H1 (cell line): Measurements from ENCODE around the gene ACMSD. TPM values are rescaled to one million over a fixed set of nuclear protein-coding genes. Genes with fewer than 3 reads are reported as not detected.

Experiments used
- CTCF ChIA-PET: fragments of 300-600 bp; sonication (Branson Sonifier 250); formaldehyde crosslinking; loops from one replicate; lab custom pipeline; 2021; ENCODE audit not compliant: partially characterized antibody; lab: Charles Lee
- POLR2A ChIA-PET: fragments of 300-600 bp; sonication (Branson Sonifier 250); formaldehyde crosslinking; loops from one replicate; lab custom pipeline; 2021; ENCODE audit warnings: inconsistent platforms; ENCODE audit not compliant: partially characterized antibody; lab: Charles Lee
- DNase-seq, 2 experiments: peaks; one replicate each; pipeline versions ENCODE4 v3.0.0 to v3.0.0-alpha.2; 2010 to 2022; ENCODE audit warnings: low spot score in 2 of 2, low read depth in 1 of 2, mixed read lengths in 1 of 2
- FAIRE-seq: peaks from 2 replicates; lab custom pipeline; 2011; peaks lifted over from hg19 to GRCh38; lab: Jason Lieb, UNC
- H2AFZ ChIP-seq: 2 replicates; pipeline ENCODE4 v1.8.1; 2012; ENCODE audit warnings: low read length, inconsistent platforms
- H2AK5ac ChIP-seq: 2 replicates; pipeline ENCODE4 v1.6.1; 2013; ENCODE audit warnings: low read depth, low read length
- H2BK120ac ChIP-seq: replicated peaks from 2 replicates; pipeline ENCODE3; 2013; ENCODE audit warnings: low read depth, low read length, inconsistent platforms
- H2BK12ac ChIP-seq: 2 replicates; pipeline ENCODE4 v1.6.1; 2013; ENCODE audit warnings: low read depth, low read length
- H2BK15ac ChIP-seq: 2 replicates; pipeline ENCODE4 v1.6.1; 2013; ENCODE audit warnings: low read length
- H2BK20ac ChIP-seq: 2 replicates; pipeline ENCODE4 v1.6.1; 2013; ENCODE audit warnings: low read length
- H2BK5ac ChIP-seq: 2 replicates; pipeline ENCODE4 v1.6.1; 2013; ENCODE audit warnings: low read depth, low read length
- H3K14ac ChIP-seq: 2 replicates; pipeline ENCODE4 v1.6.1; 2013; ENCODE audit warnings: inconsistent platforms; ENCODE audit not compliant: insufficient read length
- H3K18ac ChIP-seq: 2 replicates; pipeline ENCODE4 v1.6.1; 2013; ENCODE audit warnings: low read length; ENCODE audit errors: extremely low read depth
- H3K23ac ChIP-seq: 2 replicates; pipeline ENCODE4 v1.6.1; 2013; ENCODE audit warnings: inconsistent platforms; ENCODE audit not compliant: insufficient read length
- H3K23me2 ChIP-seq: 2 replicates; pipeline ENCODE4 v1.6.1; 2013; ENCODE audit warnings: low read depth, low read length
- H3K27ac ChIP-seq: 2 replicates; pipeline ENCODE4 v1.6.1; 2011; ENCODE audit warnings: low read depth, low read length, inconsistent platforms
- H3K27me3 ChIP-seq, 4 experiments: replicated peaks in 1 of 4; 1 replicate in 1 of 4; 2 replicates in 3 of 4; pipeline versions ENCODE4 v1.6.1 to v1.8.1; 2011 to 2013; ENCODE audit warnings: low read length in 3 of 4, mild to moderate bottlenecking in 3 of 4, inconsistent platforms in 2 of 4, mixed read lengths in 2 of 4, moderate library complexity in 1 of 4; ENCODE audit not compliant: control insufficient read depth in 3 of 4, insufficient read depth in 3 of 4; ENCODE audit errors: extremely low read depth in 1 of 4
- H3K36me3 ChIP-seq, 4 experiments: 2 replicates each; pipeline versions ENCODE4 v1.6.1 to v1.8.1; 2011 to 2013; ENCODE audit warnings: mild to moderate bottlenecking in 4 of 4, low read length in 3 of 4, moderate library complexity in 2 of 4, control low read depth in 1 of 4, inconsistent platforms in 1 of 4; ENCODE audit not compliant: insufficient read depth in 4 of 4, control insufficient read depth in 2 of 4
- H3K4ac ChIP-seq: replicated peaks from 2 replicates; pipeline ENCODE3; 2013; ENCODE audit warnings: low read length, low read depth, mixed read lengths, inconsistent platforms; ENCODE audit not compliant: insufficient read length
- H3K4me1 ChIP-seq, 4 experiments: replicated peaks in 1 of 4; 1 replicate in 1 of 4; 2 replicates in 3 of 4; pipeline versions ENCODE4 v1.6.1 to v1.8.1; 2011 to 2013; ENCODE audit warnings: low read length in 3 of 4, inconsistent platforms in 2 of 4, mixed read lengths in 1 of 4; ENCODE audit not compliant: insufficient read depth in 4 of 4, control insufficient read depth in 3 of 4
- H3K4me2 ChIP-seq, 2 experiments: 2 replicates each; pipeline versions ENCODE4 v1.6.1 to v1.8.1; 2011 to 2013; ENCODE audit warnings: low read depth in 2 of 2, low read length in 2 of 2, control low read depth in 1 of 2, inconsistent platforms in 1 of 2, mild to moderate bottlenecking in 1 of 2; ENCODE audit not compliant: insufficient read depth in 1 of 2
- H3K4me3 ChIP-seq, 4 experiments: fragments of 200-600, 300-600 bp in 1 of 4; sonication (generic), shearing (Covaris generic), sonication (Bioruptor Twin) in 1 of 4; 2 replicates each; pipeline versions ENCODE4 v1.5.1 to v1.8.1; 2011 to 2016; ENCODE audit warnings: low read length in 4 of 4, low read depth in 3 of 4, control low read depth in 2 of 4, inconsistent platforms in 2 of 4, mild to moderate bottlenecking in 2 of 4, mixed read lengths in 1 of 4, moderate library complexity in 1 of 4; ENCODE audit not compliant: insufficient read depth in 2 of 4; ENCODE audit errors: extremely low read depth in 1 of 4
- H3K56ac ChIP-seq: replicated peaks from 2 replicates; pipeline ENCODE3; 2013; ENCODE audit warnings: low read depth, mild to moderate bottlenecking, mixed read lengths, low read length, inconsistent platforms; ENCODE audit not compliant: insufficient read length
- H3K79me1 ChIP-seq: 2 replicates; pipeline ENCODE4 v1.6.1; 2013; ENCODE audit warnings: low read depth, low read length, control low read depth
- H3K79me2 ChIP-seq, 2 experiments: 2 replicates each; pipeline versions ENCODE4 v1.6.1 to v1.8.1; 2012 to 2013; ENCODE audit warnings: low read length in 2 of 2, mild to moderate bottlenecking in 2 of 2, inconsistent platforms in 1 of 2; ENCODE audit not compliant: insufficient read depth in 2 of 2, control insufficient read depth in 1 of 2
- H3K9ac ChIP-seq, 4 experiments: replicated peaks in 1 of 4; 1 replicate in 1 of 4; 2 replicates in 3 of 4; pipeline versions ENCODE4 v1.6.1 to v1.8.1; 2011 to 2013; ENCODE audit warnings: low read depth in 3 of 4, low read length in 3 of 4, control low read depth in 2 of 4, mild to moderate bottlenecking in 2 of 4, moderate library complexity in 2 of 4, inconsistent platforms in 1 of 4; ENCODE audit errors: extremely low read depth in 1 of 4
- H3K9me3 ChIP-seq, 2 experiments: 2 replicates each; pipeline versions ENCODE4 v1.6.1 to v1.8.1; 2012 to 2013; ENCODE audit warnings: mild to moderate bottlenecking in 2 of 2, moderate library complexity in 2 of 2, control low read depth in 1 of 2, inconsistent platforms in 1 of 2, low read depth in 1 of 2, low read length in 1 of 2, mixed read lengths in 1 of 2; ENCODE audit not compliant: insufficient read depth in 2 of 2
- H4K20me1 ChIP-seq, 2 experiments: replicated peaks in 1 of 2; 2 replicates each; pipeline versions ENCODE3 to v1.8.1; 2011 to 2013; ENCODE audit warnings: inconsistent platforms in 2 of 2, low read length in 2 of 2, mild to moderate bottlenecking in 1 of 2; ENCODE audit not compliant: insufficient read depth in 2 of 2, control insufficient read depth in 1 of 2
- H4K5ac ChIP-seq: 2 replicates; pipeline ENCODE4 v1.6.1; 2013; ENCODE audit warnings: low read length, low read depth, mixed read lengths, inconsistent platforms; ENCODE audit not compliant: insufficient read length
- H4K8ac ChIP-seq: 2 replicates; pipeline ENCODE4 v1.8.0; 2013; ENCODE audit warnings: mild to moderate bottlenecking, moderate library complexity, low read length, inconsistent platforms; ENCODE audit not compliant: insufficient read depth; ENCODE audit errors: extremely low read depth
- H4K91ac ChIP-seq: replicated peaks from 2 replicates; pipeline ENCODE3; 2013; ENCODE audit warnings: low read length, mixed read lengths, inconsistent platforms; ENCODE audit not compliant: insufficient read length
- CHD1 ChIP-seq: IDR thresholded peaks from 2 replicates; pipeline ENCODE4 v1.6.1; 2012; ENCODE audit warnings: low read depth, low read length, improper control_type of control experiment
- EP300 ChIP-seq, 2 experiments: IDR thresholded peaks; 1 replicate in 1 of 2; 2 replicates in 1 of 2; pipeline ENCODE4 v1.6.1; 2011 to 2012; ENCODE audit warnings: low read depth in 2 of 2, low read length in 2 of 2, mild to moderate bottlenecking in 2 of 2, borderline replicate concordance in 1 of 2, inconsistent platforms in 1 of 2, moderate library complexity in 1 of 2
- EZH2 ChIP-seq: fragments of 200-600 bp; sonication (generic); IDR thresholded peaks from 2 replicates; pipeline ENCODE4 v1.7.1; 2012; ENCODE audit warnings: low read depth, mild to moderate bottlenecking, moderate library complexity, low read length, inconsistent platforms; ENCODE audit not compliant: severe bottlenecking
- JUN ChIP-seq: IDR thresholded peaks from 2 replicates; pipeline ENCODE4 v1.6.1; 2011; ENCODE audit warnings: low read depth, mild to moderate bottlenecking, improper control_type of control experiment, low read length
- KDM5A ChIP-seq: fragments of 200-600 bp; IDR thresholded peaks from 2 replicates; pipeline ENCODE4 v1.7.1; 2012; ENCODE audit warnings: mild to moderate bottlenecking, low read length, inconsistent platforms, mixed read lengths
- MAFK ChIP-seq: IDR thresholded peaks from 2 replicates; pipeline ENCODE4 v1.6.1; 2012; ENCODE audit warnings: low read depth, mild to moderate bottlenecking, improper control_type of control experiment, low read length
- NRF1 ChIP-seq: IDR thresholded peaks from 2 replicates; pipeline ENCODE4 v1.6.1; 2011; ENCODE audit warnings: mild to moderate bottlenecking, low read depth, low read length, improper control_type of control experiment
- POLR2AphosphoS5 ChIP-seq: IDR thresholded peaks from 2 replicates; pipeline ENCODE4 v1.6.1; 2011; ENCODE audit warnings: low read depth, low read length
- POU5F1 ChIP-seq: IDR thresholded peaks from 2 replicates; pipeline ENCODE4 v1.6.1; 2011; ENCODE audit warnings: low read depth, mild to moderate bottlenecking, low read length, moderate library complexity
- SAP30 ChIP-seq: fragments of 300-600 bp; sonication (generic); IDR thresholded peaks from 2 replicates; pipeline ENCODE4 v1.7.1; 2012; ENCODE audit warnings: low read length, moderate library complexity, mild to moderate bottlenecking, inconsistent platforms; ENCODE audit not compliant: insufficient read depth, insufficient replicate concordance
- SIN3A ChIP-seq, 2 experiments: IDR thresholded peaks in 1 of 2; conservative IDR thresholded peaks in 1 of 2; 2 replicates each; pipeline ENCODE4 v1.6.1; 2011 to 2012; ENCODE audit warnings: low read length in 2 of 2, improper control_type of control experiment in 1 of 2, low read depth in 1 of 2, mild to moderate bottlenecking in 1 of 2
- SP4 ChIP-seq: IDR thresholded peaks from 2 replicates; pipeline ENCODE4 v1.6.1; 2012; ENCODE audit warnings: low read length, inconsistent platforms
- WGBS, 2 experiments: shearing (Covaris generic) in 1 of 2; methylation state at CpG; one replicate each; pipeline versions ENCODE4 v1.1.6 to v1.1.7; 2013 to 2015; ENCODE audit warnings: low lambda C conversion rate in 2 of 2, mixed read lengths in 2 of 2, inconsistent platforms in 1 of 2, low coverage in 1 of 2, missing lambda C conversion rate in 1 of 2; ENCODE audit not compliant: insufficient replicate concordance in 2 of 2, insufficient coverage in 1 of 2, insufficient read length in 1 of 2; ENCODE audit errors: extremely low coverage in 1 of 2, missing lambda C conversion rate in 1 of 2; 5-methylcytosine and 5-hydroxymethylcytosine counted together
- polyA plus RNA-seq, 7 experiments: library from polyadenylated mRNA; depleted of rRNA in 3 of 7; stranded (reverse) in 5 of 7; unstranded in 2 of 7; fragments of >200 nt in 5 of 7; fragments of 200-250 nt in 2 of 7; gene quantifications; 1 replicate in 5 of 7; 2 replicates in 1 of 7; 4 replicates in 1 of 7; pipeline versions ENCODE4 v1.2.1 to v1.2.3, GENCODE V29; 2011 to 2013; ENCODE audit warnings: missing spikeins in 2 of 7, mixed read lengths in 2 of 7
- total RNA-seq: library from RNA; stranded (reverse); fragmentation: NEBNext Ultra II Directional; extraction: Animal tissue kit (Norgen Biotek cat#: 25700); gene quantifications from 2 replicates; pipeline ENCODE4 v1.2.1, GENCODE V29; 2021
- TF ChIP-seq, protein P1 (sequence below): IDR thresholded peaks from 2 replicates; pipeline ENCODE4 v1.6.1; 2012; ENCODE audit warnings: low read length, inconsistent platforms

ACMSD gene
- total and polyA plus RNA-seq, 2 of the 8 experiments (the other 6 are each of a cell fraction or from before 2014, with no cell fraction given): not detected

GRCh38 chr2:134862069-134862468 is 23.7 kb downstream of the ACMSD start:
- Histone ChIP-seq H3K27ac (no peak overlapping the region), H3K56ac (no peak overlapping the region), H2BK12ac (no peak overlapping the region), H3K18ac (no peak overlapping the region), H3K9ac (no peak overlapping the region), H3K4me3 (no peak overlapping the region), H3K79me2 (no peaks in the 10 kb centered on the region), H2BK120ac (no peak overlapping the region), H2AFZ (no peak overlapping the region), H3K23ac (no peak overlapping the region), H4K20me1 (no peaks in the 10 kb centered on the region), H2BK5ac (no peak overlapping the region), H3K36me3 (no peaks in the 10 kb centered on the region), H3K4ac (no peak overlapping the region), H4K91ac (no peak overlapping the region), H3K14ac (no peak overlapping the region), H3K4me1 (no peaks in the 10 kb centered on the region), H2BK20ac (no peak overlapping the region), H3K4me2 (no peak overlapping the region), H4K8ac (no peak overlapping the region), H3K79me1 (no peaks in the 10 kb centered on the region), H4K5ac (no peak overlapping the region), H3K27me3 (no peaks in the 10 kb centered on the region), H2BK15ac (no peak overlapping the region), H3K23me2 (no peaks in the 10 kb centered on the region), H2AK5ac (no peak overlapping the region), H3K9me3 (no peaks in the 10 kb centered on the region)
- POLR2A ChIA-PET: no interaction called here
- 83% methylated on average over 4 of the region's 4 CpGs; no CpG with 5 or more reads in 1 of the 2 experiments for WGBS, 2 experiments
- CTCF ChIA-PET: interaction anchor here (0.9 kb wide), 1 partner anchor 32 kb away, joined by 3 read pairs; no protein-coding TSS in a partner anchor
- DNase-seq: no peak
- FAIRE-seq: no peak
- TF ChIP-seq, protein P1, sequence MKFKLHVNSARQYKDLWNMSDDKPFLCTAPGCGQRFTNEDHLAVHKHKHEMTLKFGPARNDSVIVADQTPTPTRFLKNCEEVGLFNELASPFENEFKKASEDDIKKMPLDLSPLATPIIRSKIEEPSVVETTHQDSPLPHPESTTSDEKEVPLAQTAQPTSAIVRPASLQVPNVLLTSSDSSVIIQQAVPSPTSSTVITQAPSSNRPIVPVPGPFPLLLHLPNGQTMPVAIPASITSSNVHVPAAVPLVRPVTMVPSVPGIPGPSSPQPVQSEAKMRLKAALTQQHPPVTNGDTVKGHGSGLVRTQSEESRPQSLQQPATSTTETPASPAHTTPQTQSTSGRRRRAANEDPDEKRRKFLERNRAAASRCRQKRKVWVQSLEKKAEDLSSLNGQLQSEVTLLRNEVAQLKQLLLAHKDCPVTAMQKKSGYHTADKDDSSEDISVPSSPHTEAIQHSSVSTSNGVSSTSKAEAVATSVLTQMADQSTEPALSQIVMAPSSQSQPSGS: no peak
- TF ChIP-seq SP4 (no peak), EP300 (IDR thresholded peaks at IDR 0.05; ENCODE audit: borderline replicate concordance in 1 of 2, low read depth in 2 of 2, low read length in 2 of 2) (no peak), SAP30 (no peak), MAFK (no peak), CHD1 (no peak), EZH2 (no peak), JUN (no peak), POLR2AphosphoS5 (no peak), POU5F1 (no peak), NRF1 (no peak), SIN3A (conservative IDR thresholded peaks at IDR 0.05 in 1 of 2, IDR thresholded peaks at IDR 0.05 in 1 of 2; ENCODE audit: low read depth in 1 of 2, low read length in 2 of 2) (no peak), KDM5A (no peak)
